HG03439 (cell line): Measurements from ENCODE around the gene PSRC1.
"Not testable (repeated sequence)": the region's sequence is repeated elsewhere in the genome, so short reads cannot be mapped to it uniquely, and the experiment has no call there.

Experiments used
- ATAC-seq: cut with Tn5 transposase; IDR thresholded peaks from one replicate; pipeline ENCODE4 v1.9.1; 2021; ENCODE audit warnings: mild to moderate bottlenecking, moderate library complexity; ENCODE audit not compliant: unreplicated experiment

The PSRC1 gene

GRCh38 chr1:109282952-109283747 lies at the start of gene PSRC1:
Gene PSRC1, minus strand, starts transcription at chr1:109283145.
- peak; percentile 95 for ATAC-seq

- ATAC-seq: no peak
Observed at GRCh38 chr1:109331113-109331512, 48.2 kb upstream of the PSRC1 start.

- ATAC-seq: no peak
Observed at GRCh38 chr1:109327285-109327684, 44.3 kb upstream of the PSRC1 start.

- no peak for ATAC-seq
Observed at GRCh38 chr1:109322974-109323373, 40.0 kb upstream of the PSRC1 start.

GRCh38 chr1:109319114-109319513 lies 36.2 kb upstream of the PSRC1 start:
- ATAC-seq: no peak

- ATAC-seq: no peak
Observed at GRCh38 chr1:109316506-109316905, 33.6 kb upstream of the PSRC1 start.

- no peak for ATAC-seq
Observed at GRCh38 chr1:109315288-109315687, 32.3 kb upstream of the PSRC1 start.

- no peak for ATAC-seq
Observed at GRCh38 chr1:109314795-109315194, 31.9 kb upstream of the PSRC1 start.

GRCh38 chr1:109312978-109313775 lies 30.2 kb upstream of the PSRC1 start:
- ATAC-seq: no peak

GRCh38 chr1:109312246-109312645 lies 29.3 kb upstream of the PSRC1 start:
- ATAC-seq: no peak

- ATAC-seq: no peak
Observed at GRCh38 chr1:109309347-109309746, 26.4 kb upstream of the PSRC1 start.

GRCh38 chr1:109307274-109308021 lies 24.5 kb upstream of the PSRC1 start:
- ATAC-seq: no peak

- no peak for ATAC-seq
Observed at GRCh38 chr1:109306832-109307273, 23.9 kb upstream of the PSRC1 start, which contains the start of gene MYBPHL. Gene MYBPHL, minus strand, starts transcription at chr1:109307011. Its CDS starts 20 bp downstream, at chr1:109306991.

GRCh38 chr1:109305991-109306390 lies 23.0 kb upstream of the PSRC1 start:
- not testable (repeated sequence) for ATAC-seq

GRCh38 chr1:109304226-109304920 lies 21.4 kb upstream of the PSRC1 start:
- ATAC-seq: no peak

GRCh38 chr1:109301874-109302273 lies 18.9 kb upstream of the PSRC1 start:
- ATAC-seq: no peak

- no peak for ATAC-seq
Observed at GRCh38 chr1:109300650-109301151, 17.8 kb upstream of the PSRC1 start.

- no peak for ATAC-seq
Observed at GRCh38 chr1:109299558-109300343, 16.8 kb upstream of the PSRC1 start.
